ENCODE measurements around the gene SRSF1.

Gene SRSF1

DNA sequence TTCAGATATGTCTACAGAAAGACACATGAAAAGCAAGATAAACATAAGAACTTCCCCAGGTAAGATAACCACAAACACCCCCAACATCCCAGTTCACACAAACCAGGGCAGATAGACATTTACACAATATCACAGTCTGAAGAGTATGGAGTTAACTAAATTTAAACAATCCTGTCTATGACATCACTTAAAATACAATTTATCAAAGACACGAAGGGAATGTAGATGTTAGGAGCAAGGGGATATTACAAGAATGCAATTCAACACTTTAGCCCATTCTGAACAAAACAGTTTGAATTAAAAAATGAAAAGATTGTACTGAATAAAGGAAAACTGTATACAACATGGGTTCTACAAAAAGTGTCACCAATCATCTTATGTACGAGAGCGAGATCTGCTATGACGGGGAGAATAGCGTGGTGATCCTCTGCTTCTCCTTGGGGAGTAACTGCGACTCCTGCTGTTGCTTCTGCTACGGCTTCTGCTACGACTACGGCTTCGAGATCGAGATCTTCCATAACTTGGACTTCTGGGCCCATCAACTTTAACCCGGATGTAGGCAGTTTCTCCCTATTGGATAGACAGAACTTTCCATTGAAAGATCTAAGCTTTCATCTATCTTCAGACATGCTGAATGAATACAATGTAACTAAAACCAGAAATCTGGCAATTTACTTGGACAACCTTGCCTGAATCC, 1.9 kb downstream of the SRSF1 start:
- TF ChIP-seq TAF1 (IDR thresholded peaks at IDR 0.05; ENCODE audit: borderline replicate concordance, insufficient read depth, low read length) (no peak), SIN3A (IDR thresholded peaks at IDR 0.05; ENCODE audit: borderline replicate concordance, insufficient read depth, low read length) (no peak), FOXP2 (optimal IDR thresholded peaks at IDR 0.05; ENCODE audit: borderline replicate concordance, extremely low read depth, extremely low read length, insufficient read depth) (no peak), POLR2AphosphoS5 (IDR thresholded peaks at IDR 0.05; ENCODE audit: low read depth, low read length) (no peak)
- TF ChIP-seq, protein P1, sequence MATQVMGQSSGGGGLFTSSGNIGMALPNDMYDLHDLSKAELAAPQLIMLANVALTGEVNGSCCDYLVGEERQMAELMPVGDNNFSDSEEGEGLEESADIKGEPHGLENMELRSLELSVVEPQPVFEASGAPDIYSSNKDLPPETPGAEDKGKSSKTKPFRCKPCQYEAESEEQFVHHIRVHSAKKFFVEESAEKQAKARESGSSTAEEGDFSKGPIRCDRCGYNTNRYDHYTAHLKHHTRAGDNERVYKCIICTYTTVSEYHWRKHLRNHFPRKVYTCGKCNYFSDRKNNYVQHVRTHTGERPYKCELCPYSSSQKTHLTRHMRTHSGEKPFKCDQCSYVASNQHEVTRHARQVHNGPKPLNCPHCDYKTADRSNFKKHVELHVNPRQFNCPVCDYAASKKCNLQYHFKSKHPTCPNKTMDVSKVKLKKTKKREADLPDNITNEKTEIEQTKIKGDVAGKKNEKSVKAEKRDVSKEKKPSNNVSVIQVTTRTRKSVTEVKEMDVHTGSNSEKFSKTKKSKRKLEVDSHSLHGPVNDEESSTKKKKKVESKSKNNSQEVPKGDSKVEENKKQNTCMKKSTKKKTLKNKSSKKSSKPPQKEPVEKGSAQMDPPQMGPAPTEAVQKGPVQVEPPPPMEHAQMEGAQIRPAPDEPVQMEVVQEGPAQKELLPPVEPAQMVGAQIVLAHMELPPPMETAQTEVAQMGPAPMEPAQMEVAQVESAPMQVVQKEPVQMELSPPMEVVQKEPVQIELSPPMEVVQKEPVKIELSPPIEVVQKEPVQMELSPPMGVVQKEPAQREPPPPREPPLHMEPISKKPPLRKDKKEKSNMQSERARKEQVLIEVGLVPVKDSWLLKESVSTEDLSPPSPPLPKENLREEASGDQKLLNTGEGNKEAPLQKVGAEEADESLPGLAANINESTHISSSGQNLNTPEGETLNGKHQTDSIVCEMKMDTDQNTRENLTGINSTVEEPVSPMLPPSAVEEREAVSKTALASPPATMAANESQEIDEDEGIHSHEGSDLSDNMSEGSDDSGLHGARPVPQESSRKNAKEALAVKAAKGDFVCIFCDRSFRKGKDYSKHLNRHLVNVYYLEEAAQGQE (IDR thresholded peaks at IDR 0.05; ENCODE audit: insufficient read depth in 1 of 2, low read depth in 2 of 2, low read length in 2 of 2) = no peak

DNA sequence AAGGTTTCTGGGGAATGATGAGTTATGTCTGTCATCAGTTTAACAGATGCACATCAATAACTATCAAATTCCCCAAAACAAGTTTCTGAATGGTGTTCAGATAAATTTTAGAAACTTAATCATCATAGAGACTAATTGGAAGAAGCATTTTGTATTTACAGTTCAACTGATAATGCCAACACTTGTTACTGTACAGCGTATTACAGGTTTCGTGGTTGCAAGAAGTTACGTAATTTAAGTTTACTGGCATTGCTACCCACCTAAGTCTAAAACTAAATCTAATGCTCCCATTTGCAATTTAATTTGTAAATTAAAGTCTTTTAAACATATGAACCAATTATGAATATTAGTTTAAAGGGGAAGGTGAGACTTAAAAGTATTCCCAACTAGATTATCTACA, 3.0 kb downstream of the SRSF1 start:
- TF ChIP-seq POLR2AphosphoS5 (IDR thresholded peaks at IDR 0.05; ENCODE audit: low read depth, low read length) (no peak), SIN3A (IDR thresholded peaks at IDR 0.05; ENCODE audit: borderline replicate concordance, insufficient read depth, low read length) (no peak), TAF1 (IDR thresholded peaks at IDR 0.05; ENCODE audit: borderline replicate concordance, insufficient read depth, low read length) (no peak), FOXP2 (optimal IDR thresholded peaks at IDR 0.05; ENCODE audit: borderline replicate concordance, extremely low read depth, extremely low read length, insufficient read depth) (no peak)
- TF ChIP-seq, protein P1 (IDR thresholded peaks at IDR 0.05; ENCODE audit: insufficient read depth in 1 of 2, low read depth in 2 of 2, low read length in 2 of 2) = no peak

DNA sequence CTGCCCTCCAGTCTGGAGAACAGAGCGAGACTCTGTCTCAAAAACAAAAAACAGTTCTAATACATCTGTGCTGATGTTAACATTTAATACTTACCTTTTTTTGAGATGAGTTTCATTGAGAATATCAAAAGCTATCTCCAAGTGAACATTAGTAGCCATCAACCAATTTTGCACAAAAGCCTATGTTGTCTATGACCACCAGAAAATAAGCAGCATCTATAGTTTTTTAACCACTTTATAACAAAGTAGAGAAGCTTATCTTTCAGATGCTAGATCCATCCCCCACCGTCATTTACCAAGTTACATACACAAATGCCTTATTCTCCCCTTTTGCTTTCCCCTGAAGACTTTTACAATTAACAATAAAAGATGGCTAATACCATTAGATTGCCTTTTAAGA, 4.1 kb downstream of the SRSF1 start:
- TF ChIP-seq POLR2AphosphoS5 (IDR thresholded peaks at IDR 0.05; ENCODE audit: low read depth, low read length) (no peak), TAF1 (IDR thresholded peaks at IDR 0.05; ENCODE audit: borderline replicate concordance, insufficient read depth, low read length) (no peak), SIN3A (IDR thresholded peaks at IDR 0.05; ENCODE audit: borderline replicate concordance, insufficient read depth, low read length) (no peak)

DNA sequence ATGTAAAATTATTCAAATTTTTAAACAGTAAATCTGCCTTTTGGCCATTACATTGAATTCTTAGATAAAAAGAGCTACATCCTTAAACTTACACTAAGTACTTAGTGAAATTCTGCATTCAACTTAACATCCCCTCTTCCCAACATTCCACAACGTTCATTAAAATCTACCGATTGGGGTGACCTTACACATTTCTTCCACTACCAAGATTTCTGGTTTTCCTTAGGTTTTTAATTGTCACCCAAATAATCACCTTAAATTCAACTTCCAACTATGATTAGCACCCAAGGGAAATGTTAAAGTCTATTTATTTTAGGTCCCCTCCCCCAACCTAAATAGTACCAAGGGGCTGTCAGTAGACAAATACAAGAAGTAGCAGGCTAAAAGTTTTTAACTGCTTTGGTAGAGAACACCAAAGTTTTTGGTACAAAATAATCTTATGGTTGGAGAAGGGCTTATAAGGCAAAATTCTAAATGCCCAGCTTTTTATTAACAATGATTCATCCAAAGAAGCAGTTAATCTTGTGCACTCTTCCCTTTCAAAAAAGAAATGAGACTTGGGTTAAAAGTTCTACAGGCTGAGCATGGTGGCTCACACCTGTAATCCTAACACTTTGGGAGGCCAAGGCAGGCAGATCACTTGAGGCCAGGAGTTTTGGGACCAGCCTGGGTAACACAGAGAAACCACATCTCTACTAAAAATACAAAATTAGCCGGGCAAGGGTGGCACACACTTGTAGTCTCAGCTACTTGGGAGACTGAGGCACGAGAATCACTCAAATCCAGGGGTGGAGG, 4.7 kb downstream of the SRSF1 start:
- TF ChIP-seq SIN3A (IDR thresholded peaks at IDR 0.05; ENCODE audit: borderline replicate concordance, insufficient read depth, low read length) = no peak
- TF ChIP-seq POLR2AphosphoS5 (IDR thresholded peaks at IDR 0.05; ENCODE audit: low read depth, low read length) = no peak; the same call in none of the 2 replicates
- no peak for TF ChIP-seq FOXP2 (optimal IDR thresholded peaks at IDR 0.05; ENCODE audit: borderline replicate concordance, extremely low read depth, extremely low read length, insufficient read depth)
- TF ChIP-seq, protein P1 (IDR thresholded peaks at IDR 0.05; ENCODE audit: insufficient read depth in 1 of 2, low read depth in 2 of 2, low read length in 2 of 2) = no peak

DNA sequence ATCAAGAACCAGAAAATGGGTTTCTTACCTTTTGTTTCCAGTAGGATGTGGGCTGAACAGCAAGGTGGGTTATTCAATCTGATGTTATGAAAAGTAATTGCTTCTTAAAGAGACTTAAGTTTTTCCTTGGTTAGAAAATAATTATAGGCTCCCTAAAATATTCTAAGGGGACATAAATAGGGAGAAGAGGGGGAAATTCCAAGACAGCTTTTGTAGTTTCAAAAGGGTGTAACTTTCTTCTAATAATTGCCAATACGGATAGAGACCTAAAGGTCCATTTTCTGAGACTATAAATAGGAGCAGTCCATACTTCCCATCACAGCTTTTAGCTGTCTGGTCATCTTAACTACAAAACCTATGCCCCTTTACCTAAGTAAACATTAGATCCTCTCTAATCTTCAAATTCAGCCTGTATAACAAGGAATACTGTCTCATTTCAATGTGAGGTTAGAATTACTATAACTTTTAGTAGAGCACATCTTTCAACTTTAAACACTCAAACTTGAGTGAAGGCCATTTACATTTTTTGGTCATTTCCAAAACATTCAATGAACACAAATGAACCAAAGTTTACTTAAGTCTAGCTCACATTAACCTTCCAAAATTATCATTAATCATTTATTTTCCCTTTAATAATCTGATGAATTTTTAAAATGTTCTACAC, 5.5 kb downstream of the SRSF1 start:
- no peak for TF ChIP-seq FOXP2 (optimal IDR thresholded peaks at IDR 0.05; ENCODE audit: borderline replicate concordance, extremely low read depth, extremely low read length, insufficient read depth)
- TF ChIP-seq POLR2AphosphoS5 (IDR thresholded peaks at IDR 0.05; ENCODE audit: low read depth, low read length) = peak; percentile 64

All from PFSK-1 (cell line).